ENCODE measurements around the gene CASP14.

GRCh38 chr19:15048885-15049541, at the start of gene CASP14:
- no peak for TF ChIP-seq POLR2A (IDR thresholded peaks at IDR 0.05)
- no peak for TF ChIP-seq CTCF (IDR thresholded peaks at IDR 0.05)
- no peak for TF ChIP-seq EP300 (IDR thresholded peaks at IDR 0.05)
- no peak for TF ChIP-seq POLR2AphosphoS5 (IDR thresholded peaks at IDR 0.05)

All from gastroesophageal sphincter (tissue), 3 donors.